Astrocyte (in vitro differentiated cells and primary cell): Measurements from ENCODE around the gene LCLAT1.

Experiments used
- EZH2 ChIP-seq: IDR thresholded peaks from 2 replicates; pipeline ENCODE4 v1.6.1; 2012; ENCODE audit warnings: mild to moderate bottlenecking, low read length, inconsistent platforms; ENCODE audit not compliant: insufficient read depth
- TF ChIP-seq, protein P1 (sequence below): IDR thresholded peaks from 2 replicates; pipeline ENCODE4 v1.5.1; 2011; ENCODE audit warnings: low read depth, mild to moderate bottlenecking, inconsistent platforms, low read length, moderate library complexity; ENCODE audit not compliant: insufficient read depth

DNA sequence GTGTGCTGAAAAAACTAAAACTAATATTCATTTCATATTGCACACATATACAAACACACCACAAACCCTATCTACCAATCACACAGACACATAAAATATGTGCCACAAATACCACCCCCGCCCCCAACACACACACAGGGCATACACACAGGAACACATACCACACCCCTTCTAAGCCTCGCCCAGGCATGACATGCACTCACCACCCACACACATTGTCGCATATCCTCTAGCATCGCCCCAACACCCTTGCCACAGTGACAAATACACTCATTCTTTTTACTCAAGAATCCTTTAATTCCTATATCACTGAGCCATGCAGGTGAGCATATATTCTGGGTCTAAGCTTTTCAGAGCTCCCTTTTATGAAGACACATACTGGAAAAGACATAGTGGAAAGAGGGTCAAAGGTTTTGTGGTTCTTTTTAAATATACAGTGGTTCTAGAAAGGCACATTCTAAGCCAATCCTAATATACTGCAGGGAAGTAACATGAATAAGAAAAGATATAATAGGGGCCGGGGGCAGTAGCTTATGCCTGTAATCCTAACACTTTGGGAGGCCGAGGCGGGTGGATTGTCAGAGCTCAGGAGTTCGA is 24.5 kb upstream of the LCLAT1 start:
- no peak for TF ChIP-seq EZH2
- TF ChIP-seq, protein P1, sequence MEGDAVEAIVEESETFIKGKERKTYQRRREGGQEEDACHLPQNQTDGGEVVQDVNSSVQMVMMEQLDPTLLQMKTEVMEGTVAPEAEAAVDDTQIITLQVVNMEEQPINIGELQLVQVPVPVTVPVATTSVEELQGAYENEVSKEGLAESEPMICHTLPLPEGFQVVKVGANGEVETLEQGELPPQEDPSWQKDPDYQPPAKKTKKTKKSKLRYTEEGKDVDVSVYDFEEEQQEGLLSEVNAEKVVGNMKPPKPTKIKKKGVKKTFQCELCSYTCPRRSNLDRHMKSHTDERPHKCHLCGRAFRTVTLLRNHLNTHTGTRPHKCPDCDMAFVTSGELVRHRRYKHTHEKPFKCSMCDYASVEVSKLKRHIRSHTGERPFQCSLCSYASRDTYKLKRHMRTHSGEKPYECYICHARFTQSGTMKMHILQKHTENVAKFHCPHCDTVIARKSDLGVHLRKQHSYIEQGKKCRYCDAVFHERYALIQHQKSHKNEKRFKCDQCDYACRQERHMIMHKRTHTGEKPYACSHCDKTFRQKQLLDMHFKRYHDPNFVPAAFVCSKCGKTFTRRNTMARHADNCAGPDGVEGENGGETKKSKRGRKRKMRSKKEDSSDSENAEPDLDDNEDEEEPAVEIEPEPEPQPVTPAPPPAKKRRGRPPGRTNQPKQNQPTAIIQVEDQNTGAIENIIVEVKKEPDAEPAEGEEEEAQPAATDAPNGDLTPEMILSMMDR: no peak
